GM15510 (cell line): Measurements from ENCODE around the gene CPEB4.

Experiments
- POLR2A ChIP-seq: IDR thresholded peaks from 3 replicates; pipeline ENCODE4 v1.6.1; 2011; ENCODE audit warnings: borderline replicate concordance; ENCODE audit not compliant: insufficient read length; ENCODE audit errors: extremely low read depth

Gene CPEB4

GRCh38 chr5:173907686-173908371 lies 19.7 kb downstream of the CPEB4 start:
- TF ChIP-seq POLR2A = no peak

- TF ChIP-seq POLR2A = no peak
Measured at GRCh38 chr5:173909199-173909598, 21.1 kb downstream of the CPEB4 start.

GRCh38 chr5:173910215-173910614 lies 22.1 kb downstream of the CPEB4 start:
- TF ChIP-seq POLR2A = no peak

GRCh38 chr5:173911623-173912022 lies 23.5 kb downstream of the CPEB4 start:
- TF ChIP-seq POLR2A = no peak

GRCh38 chr5:173913686-173914321 lies 25.7 kb downstream of the CPEB4 start:
- no peak for TF ChIP-seq POLR2A

- TF ChIP-seq POLR2A = no peak
Measured at GRCh38 chr5:173915310-173916014, 27.3 kb downstream of the CPEB4 start.

GRCh38 chr5:173916233-173916632 lies 28.1 kb downstream of the CPEB4 start:
- TF ChIP-seq POLR2A = no peak

- peak; percentile 74 for TF ChIP-seq POLR2A
Measured at GRCh38 chr5:173917788-173918786, 29.9 kb downstream of the CPEB4 start.

- no peak for TF ChIP-seq POLR2A
Measured at GRCh38 chr5:173919443-173919842, 31.3 kb downstream of the CPEB4 start.

- TF ChIP-seq POLR2A = no peak
Measured at GRCh38 chr5:173920024-173920753, 32.0 kb downstream of the CPEB4 start.

- TF ChIP-seq POLR2A = no peak
Measured at GRCh38 chr5:173920866-173921555, 32.9 kb downstream of the CPEB4 start.

GRCh38 chr5:173922527-173922926 lies 34.4 kb downstream of the CPEB4 start:
- no peak for TF ChIP-seq POLR2A
